ENCODE measurements around the gene CHST11.
"Not testable (repeated sequence)": the region's sequence is repeated elsewhere in the genome, so short reads cannot be mapped to it uniquely, and the experiment has no call there.

Gene CHST11

GRCh38 chr12:104742551-104743201 lies 285.9 kb downstream of the CHST11 start:
- H3K4me3 ChIP-seq (ENCODE audit: control insufficient read depth, low read depth, low read length) = no peak overlapping the region
- DNase-seq (ENCODE audit: low read depth) = no peak
- TF ChIP-seq CTCF (IDR thresholded peaks at IDR 0.05; ENCODE audit: control insufficient read depth, insufficient read depth, low read depth, low read length, missing control alignments) = no peak

- no peak overlapping the region for H3K4me3 ChIP-seq (ENCODE audit: control insufficient read depth, low read depth, low read length)
- TF ChIP-seq CTCF (IDR thresholded peaks at IDR 0.05; ENCODE audit: control insufficient read depth, insufficient read depth, low read depth, low read length, missing control alignments) = no peak
- DNase-seq (ENCODE audit: low read depth) = no peak
These were observed 286.4 kb downstream of the CHST11 start for GRCh38 chr12:104743202-104743580.

GRCh38 chr12:104743753-104744548 lies 287.2 kb downstream of the CHST11 start:
- not testable (repeated sequence) for H3K4me3 ChIP-seq (ENCODE audit: control insufficient read depth, low read depth, low read length); DNase-seq (ENCODE audit: low read depth)

DNA sequence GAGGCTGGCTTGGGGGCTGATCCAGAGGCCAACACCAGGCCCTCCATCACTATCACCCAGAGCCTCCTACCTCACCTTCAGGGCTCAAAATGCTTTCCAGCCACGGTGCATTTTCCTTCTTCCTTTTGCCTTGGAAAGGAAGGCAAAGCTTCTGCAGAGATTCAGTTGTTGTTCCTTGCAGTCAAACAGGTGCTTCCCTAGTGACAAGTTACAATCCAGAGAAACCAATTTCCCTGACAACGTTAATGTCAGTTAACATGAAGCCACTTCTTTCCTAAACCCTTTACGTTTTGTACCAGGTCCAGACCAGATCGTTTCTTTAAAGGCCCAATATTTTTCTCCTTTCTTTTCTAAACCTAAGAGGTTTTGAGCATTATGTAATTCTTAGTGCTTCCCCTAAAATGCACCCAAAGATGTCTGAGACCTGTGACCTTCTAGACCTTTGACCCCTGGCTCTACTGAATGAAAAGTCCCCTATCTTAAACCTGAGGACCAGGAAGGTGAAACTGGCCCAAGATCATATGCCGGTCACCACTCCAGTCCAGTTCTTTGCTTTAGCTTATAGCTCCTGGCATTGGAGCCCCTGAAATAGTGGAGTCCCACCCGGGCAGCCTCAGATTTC lies 289.8 kb downstream of the CHST11 start:
- TF ChIP-seq CTCF (IDR thresholded peaks at IDR 0.05; ENCODE audit: control insufficient read depth, insufficient read depth, low read depth, low read length, missing control alignments) = no peak
- DNase-seq (ENCODE audit: low read depth) = no peak

DNA sequence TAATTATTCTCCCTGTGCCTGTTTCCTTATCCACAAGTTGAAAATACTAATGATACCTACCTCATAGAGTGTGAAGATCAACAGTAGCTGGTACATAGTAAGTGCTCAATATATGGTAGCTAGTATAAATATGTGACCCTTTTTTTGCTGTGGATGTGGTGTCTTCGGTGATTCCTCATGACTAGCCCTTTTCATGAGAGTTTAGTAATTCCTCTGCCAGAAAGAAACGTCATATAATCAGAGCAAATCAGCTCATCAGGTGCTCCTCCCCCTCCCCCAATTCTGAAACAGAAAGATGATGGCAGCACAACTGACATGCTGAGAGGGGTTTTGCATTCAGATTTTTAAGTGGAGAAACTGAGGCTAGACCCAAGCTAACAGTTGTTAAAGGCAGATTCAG lies 290.6 kb downstream of the CHST11 start:
- DNase-seq (ENCODE audit: low read depth) = no peak
- no peak overlapping the region for H3K4me3 ChIP-seq (ENCODE audit: control insufficient read depth, low read depth, low read length)
- no peak for TF ChIP-seq CTCF (IDR thresholded peaks at IDR 0.05; ENCODE audit: control insufficient read depth, insufficient read depth, low read depth, low read length, missing control alignments)

More for the DNA sequence above, 289.8 kb downstream of the CHST11 start:
- H3K4me3 ChIP-seq (ENCODE audit: control insufficient read depth, low read depth, low read length) = no peak overlapping the region

DNA sequence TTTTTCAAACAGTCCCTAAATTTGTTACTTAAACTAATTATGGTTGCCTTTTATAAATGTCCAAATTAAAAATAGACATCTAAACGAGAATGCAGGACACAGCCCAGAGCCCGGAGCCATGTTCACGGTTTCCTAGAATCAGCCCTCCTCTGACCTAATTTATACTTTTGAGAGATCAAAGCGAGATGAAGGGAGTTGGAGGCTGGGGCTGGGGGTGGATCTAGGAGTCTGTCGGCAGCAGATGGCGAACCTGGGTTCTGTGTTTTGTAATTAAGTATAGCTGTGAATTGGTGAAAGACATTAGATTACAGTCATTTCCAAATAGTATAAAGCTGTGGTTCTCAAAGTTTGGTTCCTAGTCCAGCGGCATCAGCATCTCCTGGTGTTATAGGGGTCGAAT lies 291.2 kb downstream of the CHST11 start:
- TF ChIP-seq CTCF (IDR thresholded peaks at IDR 0.05; ENCODE audit: control insufficient read depth, insufficient read depth, low read depth, low read length, missing control alignments) = no peak

GRCh38 chr12:104748356-104748755 lies 291.6 kb downstream of the CHST11 start:
- TF ChIP-seq CTCF (IDR thresholded peaks at IDR 0.05; ENCODE audit: control insufficient read depth, insufficient read depth, low read depth, low read length, missing control alignments) = no peak
- no peak overlapping the region for H3K4me3 ChIP-seq (ENCODE audit: control insufficient read depth, low read depth, low read length)
- no peak for DNase-seq (ENCODE audit: low read depth)

More for the DNA sequence above, 291.2 kb downstream of the CHST11 start:
- DNase-seq (ENCODE audit: low read depth) = no peak
- no peak overlapping the region for H3K4me3 ChIP-seq (ENCODE audit: control insufficient read depth, low read depth, low read length)
